ENCODE measurements around the gene TNS2. TPM values are rescaled to one million over a fixed set of nuclear protein-coding genes. Genes with fewer than 3 reads are reported as not detected.

Gene TNS2
- total RNA-seq, 6 experiments from 2014 or later = 50.5 to 139 (median 86.9) TPM

DNA sequence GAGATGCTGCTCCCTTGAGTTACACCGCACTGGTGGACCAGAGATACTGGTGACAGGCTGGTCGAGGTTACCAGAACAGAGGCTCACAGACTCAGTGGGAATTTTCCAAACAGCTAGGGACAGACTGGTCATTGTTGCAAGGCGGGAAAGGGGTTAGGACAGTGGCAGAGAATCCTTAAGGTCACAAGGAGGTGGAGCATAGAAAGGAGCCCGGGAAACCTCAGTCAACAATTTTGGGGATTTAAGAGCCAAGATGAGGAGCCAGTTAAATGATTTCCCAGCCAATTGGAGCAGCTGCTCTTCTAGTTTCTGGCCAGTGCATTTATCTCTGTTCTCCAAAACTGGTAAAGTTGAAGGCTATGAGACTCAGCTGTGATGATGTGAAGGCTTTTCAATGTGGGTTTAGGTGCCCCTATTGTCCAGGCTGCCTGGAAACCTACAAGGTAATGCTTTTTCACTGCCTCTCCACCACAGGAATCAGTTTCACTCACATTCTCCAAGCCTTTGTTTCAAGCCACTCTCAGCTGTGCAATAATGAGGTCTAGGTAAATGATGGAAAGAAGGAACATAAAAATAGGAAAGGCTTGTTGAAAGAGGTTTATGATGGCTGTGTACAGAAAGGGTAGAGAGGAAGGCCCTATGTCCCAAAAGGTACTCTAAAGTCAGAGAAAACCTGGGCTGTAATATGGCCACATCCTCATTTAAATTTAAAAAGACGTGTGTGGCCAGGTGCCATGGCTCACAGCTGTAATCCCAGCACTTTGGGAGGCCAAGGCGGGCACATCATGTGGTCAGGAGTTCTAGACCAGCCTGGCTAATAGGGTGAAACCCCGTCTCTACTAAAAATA lies 7.0 kb upstream of the TNS2 start:
- Histone ChIP-seq H3K4me1 (peaks cover 0 to 27% (median 6%) of the 10 kb centered on the region in 4 donors), H3K27ac (no peak overlapping the region), H3K9me3 (no peaks in the 10 kb centered on the region), H3K4me3 (no peak overlapping the region), H3K27me3 (no peaks in the 10 kb centered on the region), H3K36me3 (peaks cover 6 to 32% (median 15%) of the 10 kb centered on the region in 4 donors)
- WGBS (ENCODE audit: insufficient coverage, low coverage, low lambda C conversion rate, missing lambda C conversion rate) = 70% methylated on average over 5 of the region's 7 CpGs
- DNase-seq (no peak), ATAC-seq (no peak)
- TF ChIP-seq CTCF (IDR thresholded peaks at IDR 0.05) (no peak), POLR2A (IDR thresholded peaks at IDR 0.05) (no peak)
- intact Hi-C loops (cut with DNase I) = no loop called here

GRCh38 chr12:53044052-53044581 lies 5.7 kb upstream of the TNS2 start:
- 56% methylated on average over 4 of the region's 10 CpGs for whole genome bisulfite sequencing (ENCODE audit: insufficient coverage, low coverage, low lambda C conversion rate, missing lambda C conversion rate)

GRCh38 chr12:53044896-53045695 lies 4.8 kb upstream of the TNS2 start:
- peaks cover 0 to 10% (median 0%) of the 10 kb centered on the region in 4 donors for H3K36me3 ChIP-seq
- H3K9me3 ChIP-seq = no peaks in the 10 kb centered on the region
- no peaks in the 10 kb centered on the region for H3K27me3 ChIP-seq
- no peak overlapping the region for H3K4me3 ChIP-seq
- 45% methylated on average over 3 of the region's 4 CpGs for WGBS (ENCODE audit: insufficient coverage, low coverage, low lambda C conversion rate, missing lambda C conversion rate)
- ATAC-seq (no peak), DNase-seq (no peak)
- TF ChIP-seq POLR2A (IDR thresholded peaks at IDR 0.05) (no peak), CTCF (IDR thresholded peaks at IDR 0.05) (no peak)
- intact Hi-C loops (cut with DNase I) = no loop called here
- peaks cover 0 to 39% (median 8%) of the 10 kb centered on the region in 4 donors for H3K4me1 ChIP-seq
- H3K27ac ChIP-seq = peak overlapping the region in 2 of 3 donors; percentile 93 to 97

More at GRCh38 chr12:53044052-53044581, 5.7 kb upstream of the TNS2 start:
- Histone ChIP-seq H3K27me3 (no peaks in the 10 kb centered on the region), H3K4me1 (peaks cover 0 to 36% (median 8%) of the 10 kb centered on the region in 4 donors), H3K36me3 (peaks cover 0 to 19% (median 7%) of the 10 kb centered on the region in 4 donors), H3K27ac (peak overlapping the region in 1 of 3 donors; percentile 97), H3K9me3 (no peaks in the 10 kb centered on the region), H3K4me3 (no peak overlapping the region)
- intact Hi-C loops (cut with DNase I) = no loop called here
- TF ChIP-seq CTCF (IDR thresholded peaks at IDR 0.05) = no peak
- TF ChIP-seq POLR2A (IDR thresholded peaks at IDR 0.05) = no peak
- no peak for ATAC-seq
- DNase-seq = peak in 1 of 3 donors; percentile 52

- WGBS (ENCODE audit: insufficient coverage, low coverage, low lambda C conversion rate, missing lambda C conversion rate) = 37% methylated on average over 3 of the region's 5 CpGs
- peak in 1 of 3 donors; percentile 51 for DNase-seq
These were observed 4.2 kb upstream of the TNS2 start for GRCh38 chr12:53045696-53046045.

More at GRCh38 chr12:53045696-53046045, 4.2 kb upstream of the TNS2 start:
- H3K27me3 ChIP-seq = no peaks in the 10 kb centered on the region
- H3K27ac ChIP-seq = peak overlapping the region; percentile 87 to 97 (median 93)
- no peaks in the 10 kb centered on the region for H3K9me3 ChIP-seq
- H3K4me1 ChIP-seq = peaks cover 0 to 39% (median 8%) of the 10 kb centered on the region in 4 donors
- TF ChIP-seq CTCF (IDR thresholded peaks at IDR 0.05) (no peak), POLR2A (IDR thresholded peaks at IDR 0.05) (no peak)
- intact Hi-C loops (cut with DNase I) = no loop called here
- peak overlapping the region in 1 of 3 donors; percentile 67 for H3K4me3 ChIP-seq
- ATAC-seq = no peak
- H3K36me3 ChIP-seq = peaks cover 0 to 5% (median 0%) of the 10 kb centered on the region in 4 donors

All from right lobe of liver (tissue), 6 donors.